Activated CD4-positive, CD25-positive, alpha-beta regulatory T cell treated with anti-CD3 and anti-CD28 coated beads, Interleukin-2, amount 50 U/mL, for 72 hours (primary cell): ENCODE data around the gene CDRT4.

Experiments
- DNase-seq: peaks from one replicate; pipeline ENCODE4 v3.0.0; 2021

CDRT4 gene

GRCh38 chr17:15388356-15389041 is 78.9 kb downstream of the CDRT4 start:
- no peak for DNase-seq

- no peak for DNase-seq
Observed at GRCh38 chr17:15386083-15386482, 81.3 kb downstream of the CDRT4 start.
